Mesendoderm (in vitro differentiated cells): ENCODE results near the gene NAA38.
A peak's percentile ranks its signal among the peaks of the same experiment; 100 is the strongest.

ENCODE experiments used
- DNase-seq: peaks from one replicate; pipeline ENCODE4 v3.0.0; 2013
- H2AK5ac ChIP-seq: 2 replicates; pipeline ENCODE4 v1.6.1; 2013; ENCODE audit warnings: low read length, inconsistent platforms
- H2BK120ac ChIP-seq: 2 replicates; pipeline ENCODE4 v1.6.1; 2013; ENCODE audit warnings: low read depth, mild to moderate bottlenecking, low read length, moderate library complexity, mixed read lengths
- H2BK15ac ChIP-seq: replicated peaks from 2 replicates; pipeline ENCODE4 v1.6.1; 2013; ENCODE audit warnings: low read depth, mild to moderate bottlenecking, moderate library complexity
- H2BK5ac ChIP-seq: 2 replicates; pipeline ENCODE4 v1.6.1; 2013; ENCODE audit warnings: low read length, inconsistent platforms
- H3K18ac ChIP-seq: 2 replicates; pipeline ENCODE4 v1.6.1; 2013; ENCODE audit warnings: mild to moderate bottlenecking, low read length, mixed read lengths
- H3K23ac ChIP-seq: one replicate; pipeline ENCODE4 v1.6.1; 2013; ENCODE audit warnings: low read length
- H3K27ac ChIP-seq: 2 replicates; pipeline ENCODE4 v1.5.1; 2013; ENCODE audit warnings: low read depth, mild to moderate bottlenecking, inconsistent platforms, low read length, moderate library complexity
- H3K27me3 ChIP-seq: 2 replicates; pipeline ENCODE4 v1.6.1; 2013; ENCODE audit warnings: low read length, control low read depth, mild to moderate bottlenecking, inconsistent platforms; ENCODE audit not compliant: insufficient read depth, poor library complexity
- H3K36me3 ChIP-seq: 2 replicates; pipeline ENCODE4 v1.6.1; 2013; ENCODE audit warnings: low read length, inconsistent platforms; ENCODE audit not compliant: control insufficient read depth, insufficient read depth
- H3K4ac ChIP-seq: one replicate; pipeline ENCODE4 v1.6.1; 2013; ENCODE audit warnings: low read depth, mild to moderate bottlenecking, low read length, moderate library complexity
- H3K4me1 ChIP-seq: 2 replicates; pipeline ENCODE4 v1.6.1; 2013; ENCODE audit warnings: low read depth, low read length, inconsistent platforms; ENCODE audit not compliant: control insufficient read depth
- H3K4me2 ChIP-seq: 2 replicates; pipeline ENCODE4 v1.6.1; 2013; ENCODE audit warnings: low read length
- H3K4me3 ChIP-seq: 2 replicates; pipeline ENCODE4 v1.5.1; 2013; ENCODE audit warnings: mild to moderate bottlenecking, low read length
- H3K56ac ChIP-seq: one replicate; pipeline ENCODE4 v1.6.1; 2013; ENCODE audit warnings: low read length
- H3K79me1 ChIP-seq: 2 replicates; pipeline ENCODE4 v1.6.1; 2013; ENCODE audit warnings: low read length, inconsistent platforms
- H3K79me2 ChIP-seq: 2 replicates; pipeline ENCODE4 v1.6.1; 2013; ENCODE audit warnings: mild to moderate bottlenecking, low read length; ENCODE audit not compliant: control insufficient read depth, insufficient read depth
- H3K9ac ChIP-seq: 2 replicates; pipeline ENCODE4 v1.6.1; 2013; ENCODE audit warnings: low read length, inconsistent platforms
- H4K5ac ChIP-seq: one replicate; pipeline ENCODE4 v1.6.1; 2013; ENCODE audit warnings: low read length
- H4K8ac ChIP-seq: one replicate; pipeline ENCODE4 v1.6.1; 2013; ENCODE audit warnings: low read depth, mild to moderate bottlenecking, control low read depth, low read length, moderate library complexity
- WGBS: extraction: QIAGEN DNeasy Blood & Tissue Kit; methylation state at CpG from one replicate; pipeline ENCODE4 v1.1.7; 2013; ENCODE audit warnings: low lambda C conversion rate, missing lambda C conversion rate; ENCODE audit not compliant: insufficient coverage; ENCODE audit errors: extremely low coverage; 5-methylcytosine and 5-hydroxymethylcytosine counted together

NAA38 gene

DNA sequence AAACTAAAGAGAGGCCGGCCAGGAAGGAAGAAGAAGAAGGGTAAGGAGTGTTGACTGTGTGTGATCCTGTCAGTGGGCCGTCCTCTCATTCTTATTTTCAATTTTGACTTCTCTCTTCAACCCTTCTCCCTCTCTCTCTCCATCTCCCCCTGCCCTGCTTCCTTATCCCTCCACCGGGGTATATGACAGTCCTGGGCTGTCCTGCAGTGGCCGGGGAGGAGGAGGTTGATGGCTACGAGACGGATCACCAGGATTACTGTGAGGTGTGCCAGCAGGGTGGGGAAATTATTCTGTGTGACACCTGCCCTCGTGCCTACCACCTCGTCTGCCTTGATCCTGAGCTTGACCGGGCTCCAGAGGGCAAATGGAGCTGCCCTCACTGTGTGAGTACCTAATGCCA, 36.9 kb upstream of the NAA38 start:
- Histone ChIP-seq H2BK120ac (no peak overlapping the region), H3K79me1 (no peaks in the 10 kb centered on the region), H3K9ac (no peak overlapping the region), H3K4me3 (no peak overlapping the region), H3K18ac (no peak overlapping the region), H3K4me2 (no peak overlapping the region), H3K27me3 (no peaks in the 10 kb centered on the region), H3K4me1 (no peaks in the 10 kb centered on the region), H2BK15ac (no peak overlapping the region), H3K4ac (no peak overlapping the region), H3K23ac (no peak overlapping the region), H2BK5ac (no peak overlapping the region), H3K56ac (no peak overlapping the region), H3K79me2 (no peaks in the 10 kb centered on the region), H3K27ac (no peak overlapping the region), H4K8ac (no peak overlapping the region), H3K36me3 (peaks cover 6% of the 10 kb centered on the region), H2AK5ac (no peak overlapping the region), H4K5ac (no peak overlapping the region)
- no CpG with 5 or more reads among the region's 9 CpGs for WGBS
- DNase-seq, result no peak

DNA sequence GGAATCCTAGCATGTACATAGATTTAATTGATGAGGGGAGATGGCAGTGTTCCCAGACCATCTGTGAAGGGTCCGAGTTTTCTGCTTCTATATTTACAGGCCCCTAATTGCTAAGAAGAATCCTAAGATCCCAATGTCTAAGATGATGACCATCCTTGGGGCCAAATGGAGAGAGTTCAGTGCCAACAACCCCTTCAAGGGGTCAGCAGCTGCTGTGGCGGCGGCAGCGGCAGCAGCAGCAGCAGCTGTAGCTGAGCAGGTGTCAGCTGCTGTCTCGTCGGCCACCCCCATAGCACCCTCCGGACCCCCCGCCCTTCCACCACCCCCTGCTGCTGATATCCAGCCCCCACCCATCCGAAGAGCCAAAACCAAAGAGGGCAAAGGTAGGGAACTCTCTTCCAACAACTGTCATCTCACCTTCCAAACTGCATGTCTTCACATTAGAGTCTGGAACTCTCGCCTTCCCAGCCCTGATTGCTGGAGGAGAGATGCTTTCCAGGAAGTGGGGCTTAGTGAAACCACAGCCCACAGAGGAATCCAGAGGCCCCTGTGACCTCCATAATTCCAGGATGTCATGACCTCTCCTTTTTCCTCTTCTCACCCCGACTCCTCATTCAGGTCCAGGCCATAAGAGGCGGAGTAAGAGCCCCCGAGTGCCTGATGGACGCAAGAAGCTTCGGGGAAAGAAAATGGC, 36.0 kb upstream of the NAA38 start:
- Histone ChIP-seq H3K4me1 (peaks cover 6% of the 10 kb centered on the region), H3K79me1 (peaks cover 3% of the 10 kb centered on the region), H2BK15ac (no peak overlapping the region), H3K27me3 (no peaks in the 10 kb centered on the region), H3K36me3 (peaks cover 6% of the 10 kb centered on the region), H3K18ac (no peak overlapping the region), H4K5ac (no peak overlapping the region), H2BK120ac (no peak overlapping the region), H3K9ac (no peak overlapping the region), H3K4me3 (no peak overlapping the region), H3K79me2 (peaks cover 1% of the 10 kb centered on the region), H3K4ac (no peak overlapping the region), H3K23ac (no peak overlapping the region), H3K56ac (no peak overlapping the region), H3K27ac (no peak overlapping the region), H2AK5ac (no peak overlapping the region), H2BK5ac (no peak overlapping the region), H3K4me2 (no peak overlapping the region), H4K8ac (no peak overlapping the region)
- no CpG with 5 or more reads among the region's 15 CpGs for WGBS
- no peak for DNase-seq

DNA sequence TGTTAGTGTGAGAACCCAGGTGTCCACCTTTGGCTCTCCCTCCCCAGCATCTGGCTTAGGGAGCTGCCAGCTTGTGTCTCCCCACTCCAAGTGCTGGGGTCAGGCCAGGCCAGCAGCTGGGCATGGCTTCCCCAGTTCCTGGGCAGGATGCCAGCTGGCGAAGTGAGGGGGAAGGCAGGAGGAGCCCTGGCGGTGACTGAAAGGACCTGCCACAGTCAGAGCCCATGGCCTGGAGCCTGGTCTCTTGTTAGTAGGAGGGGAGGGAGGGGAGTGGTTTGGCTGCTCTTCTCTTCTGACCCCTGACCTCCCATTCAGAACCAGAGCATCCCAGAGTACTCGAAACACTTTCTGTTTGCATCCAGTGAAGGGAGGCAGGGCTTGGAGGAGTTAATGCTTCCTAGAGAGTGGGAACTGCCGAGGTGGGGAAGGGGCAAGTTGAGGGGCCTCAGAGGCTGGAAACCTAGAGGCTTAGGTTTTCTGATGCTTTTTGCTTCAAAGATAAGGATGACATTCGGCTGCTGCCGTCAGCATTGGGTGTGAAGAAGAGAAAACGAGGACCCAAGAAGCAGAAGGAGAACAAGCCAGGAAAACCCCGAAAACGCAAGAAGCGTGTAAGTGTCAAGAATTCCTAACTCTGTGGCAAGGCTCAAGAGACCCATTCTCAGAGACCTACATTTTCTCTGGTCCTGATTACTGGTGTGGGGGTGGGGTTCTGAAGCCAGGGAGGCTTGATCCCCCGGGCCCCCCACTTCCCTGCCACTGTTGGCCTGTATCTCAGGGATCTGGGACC, 32.0 kb upstream of the NAA38 start:
- DNase-seq, result peak; percentile 57
- Histone ChIP-seq H3K4me3 (no peak overlapping the region), H3K27ac (no peak overlapping the region)

DNA sequence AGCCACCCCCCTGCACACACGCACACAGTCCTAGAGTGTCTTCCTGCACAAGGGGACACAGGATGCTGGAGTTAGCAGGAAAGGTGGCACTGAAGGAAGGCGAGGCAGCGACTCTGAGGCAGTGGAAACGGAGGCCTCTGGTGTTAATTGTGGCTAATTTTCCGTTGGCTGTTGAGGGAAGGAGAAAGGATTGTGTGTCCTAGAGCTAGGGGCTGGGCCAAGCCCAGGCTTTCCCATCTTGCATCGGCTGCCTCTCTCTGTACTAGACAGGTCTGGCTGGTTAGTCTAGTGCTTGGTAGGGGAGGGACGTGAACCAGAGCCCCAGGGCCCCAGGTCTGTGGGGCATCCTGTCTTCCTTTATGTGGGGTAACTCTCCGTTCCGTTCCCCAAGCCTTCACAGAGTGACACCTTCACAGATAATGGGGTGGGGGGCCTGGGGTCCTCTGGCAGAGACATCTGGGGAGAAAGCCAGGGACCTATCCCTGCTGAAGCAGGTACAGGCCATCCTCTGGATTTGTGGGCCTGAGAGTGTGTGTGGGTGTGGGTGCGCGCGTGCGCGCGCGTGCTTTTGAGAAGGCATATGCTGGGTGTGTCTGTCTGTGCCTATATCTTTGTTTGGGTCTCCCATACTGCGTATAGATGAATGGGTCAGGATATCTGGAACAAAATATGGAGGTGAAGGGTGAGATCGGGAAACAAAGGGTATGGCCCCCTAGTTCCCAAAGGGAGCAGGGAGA, 31.0 kb upstream of the NAA38 start, which contains the start of gene CHD3:
Gene CHD3, plus strand, starts transcription at position 606 of the 737 bp plus-strand sequence. CDS start 212 bp downstream, outside the sequence.
- H3K18ac ChIP-seq, result peak within 1 kb of the TSS; percentile 11
- H3K4me1 ChIP-seq, result peaks cover 13% of the 10 kb centered on the region
- H3K27me3 ChIP-seq, result no peaks in the 10 kb centered on the region
- H3K36me3 ChIP-seq, result peaks cover 3% of the 10 kb centered on the region
- no peak within 1 kb of the TSS for H4K8ac ChIP-seq
- no peak within 1 kb of the TSS for H2BK15ac ChIP-seq
- peak; percentile 56 for DNase-seq
- H3K27ac ChIP-seq, result peak within 1 kb of the TSS; percentile 75
- H3K9ac ChIP-seq, result peak within 1 kb of the TSS; percentile 90
- peak within 1 kb of the TSS; percentile 45 for H3K4me3 ChIP-seq
- peak within 1 kb of the TSS; percentile 39 for H2BK5ac ChIP-seq
- H3K79me1 ChIP-seq, result peaks cover 3% of the 10 kb centered on the region
- peaks cover 1% of the 10 kb centered on the region for H3K79me2 ChIP-seq
- H2BK120ac ChIP-seq, result no peak within 1 kb of the TSS
- H4K5ac ChIP-seq, result no peak within 1 kb of the TSS
- H3K4ac ChIP-seq, result peak within 1 kb of the TSS; percentile 17
- H3K23ac ChIP-seq, result peak within 1 kb of the TSS; percentile 11
- H3K56ac ChIP-seq, result peak within 1 kb of the TSS; percentile 88
- H3K4me2 ChIP-seq, result peak within 1 kb of the TSS; percentile 77
- H2AK5ac ChIP-seq, result no peak within 1 kb of the TSS
- no CpG with 5 or more reads among the region's 18 CpGs for WGBS

More for the DNA sequence above, 32.0 kb upstream of the NAA38 start:
- no peak overlapping the region for H3K23ac ChIP-seq
- no peak overlapping the region for H4K8ac ChIP-seq
- WGBS, result no CpG with 5 or more reads among the region's 11 CpGs
- H3K4me2 ChIP-seq, result no peak overlapping the region
- peak overlapping the region; percentile 27 for H3K9ac ChIP-seq
- no peak overlapping the region for H3K18ac ChIP-seq
- no peaks in the 10 kb centered on the region for H3K27me3 ChIP-seq
- H4K5ac ChIP-seq, result no peak overlapping the region
- no peak overlapping the region for H2BK120ac ChIP-seq
- H3K36me3 ChIP-seq, result peaks cover 3% of the 10 kb centered on the region
- H3K4ac ChIP-seq, result no peak overlapping the region
- peaks cover 3% of the 10 kb centered on the region for H3K79me1 ChIP-seq
- H3K56ac ChIP-seq, result peak overlapping the region; percentile 49
- no peak overlapping the region for H2AK5ac ChIP-seq
- H2BK5ac ChIP-seq, result no peak overlapping the region
- peaks cover 13% of the 10 kb centered on the region for H3K4me1 ChIP-seq
- peaks cover 1% of the 10 kb centered on the region for H3K79me2 ChIP-seq
- H2BK15ac ChIP-seq, result no peak overlapping the region

DNA sequence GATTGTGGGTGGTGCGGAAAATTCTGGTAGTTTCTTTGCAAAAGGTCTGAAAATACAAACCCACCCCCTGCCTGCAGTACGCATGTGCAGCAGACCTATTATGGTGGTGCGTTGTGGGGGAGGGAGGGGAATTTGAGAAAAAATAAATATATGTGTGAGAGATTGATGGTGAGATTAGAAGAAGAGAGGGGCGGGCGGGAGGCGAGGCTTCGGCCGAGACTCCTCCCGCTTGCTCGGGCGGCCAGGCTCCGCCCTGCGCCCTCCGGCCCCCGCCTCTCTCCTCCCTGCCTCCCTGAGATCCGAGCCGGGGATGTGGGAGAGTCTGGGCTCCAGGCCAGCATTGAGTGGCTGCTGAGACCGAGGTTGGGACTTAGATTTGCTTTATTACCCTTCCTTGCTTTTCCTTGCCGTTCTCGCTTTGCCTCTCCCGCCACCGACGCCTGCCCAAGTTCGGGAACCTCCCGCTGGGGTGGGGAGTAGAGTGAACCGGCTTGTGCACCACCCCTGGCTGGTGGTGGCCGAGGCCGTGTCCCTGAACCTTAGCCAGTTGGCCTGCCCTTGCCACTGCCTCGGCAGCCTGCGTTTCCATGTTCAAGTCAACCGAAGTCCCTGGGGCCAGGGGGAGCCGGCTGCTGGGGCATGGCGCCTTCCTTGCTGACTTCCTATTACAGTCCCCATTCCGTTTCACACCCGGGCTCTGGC, 30.3 kb upstream of the NAA38 start:
- H3K9ac ChIP-seq, result peak overlapping the region; percentile 90
- H2AK5ac ChIP-seq, result no peak overlapping the region
- H2BK15ac ChIP-seq, result no peak overlapping the region
- H3K36me3 ChIP-seq, result peaks cover 3% of the 10 kb centered on the region
- peaks cover 13% of the 10 kb centered on the region for H3K4me1 ChIP-seq
- peak overlapping the region; percentile 97 for H3K4me2 ChIP-seq
- H3K18ac ChIP-seq, result peak overlapping the region; percentile 53
- peaks cover 3% of the 10 kb centered on the region for H3K79me1 ChIP-seq
- H3K56ac ChIP-seq, result peak overlapping the region; percentile 97
- H4K8ac ChIP-seq, result no peak overlapping the region
- peaks cover 1% of the 10 kb centered on the region for H3K79me2 ChIP-seq
- peak overlapping the region; percentile 75 for H3K27ac ChIP-seq
- peak; percentile 86 for DNase-seq
- H4K5ac ChIP-seq, result no peak overlapping the region
- peak overlapping the region; percentile 39 for H2BK5ac ChIP-seq
- H2BK120ac ChIP-seq, result no peak overlapping the region
- no peak overlapping the region for H3K23ac ChIP-seq
- H3K4ac ChIP-seq, result peak overlapping the region; percentile 17
- WGBS, result no CpG with 5 or more reads among the region's 35 CpGs
- no peaks in the 10 kb centered on the region for H3K27me3 ChIP-seq
- H3K4me3 ChIP-seq, result peak overlapping the region; percentile 45
